Measurements from ENCODE around the gene CD81. TPM values are rescaled to one million over a fixed set of nuclear protein-coding genes. Genes with fewer than 3 reads are reported as not detected.

CD81 gene
- total RNA-seq, 1 experiment from 2014 or later, result 296 TPM

DNA sequence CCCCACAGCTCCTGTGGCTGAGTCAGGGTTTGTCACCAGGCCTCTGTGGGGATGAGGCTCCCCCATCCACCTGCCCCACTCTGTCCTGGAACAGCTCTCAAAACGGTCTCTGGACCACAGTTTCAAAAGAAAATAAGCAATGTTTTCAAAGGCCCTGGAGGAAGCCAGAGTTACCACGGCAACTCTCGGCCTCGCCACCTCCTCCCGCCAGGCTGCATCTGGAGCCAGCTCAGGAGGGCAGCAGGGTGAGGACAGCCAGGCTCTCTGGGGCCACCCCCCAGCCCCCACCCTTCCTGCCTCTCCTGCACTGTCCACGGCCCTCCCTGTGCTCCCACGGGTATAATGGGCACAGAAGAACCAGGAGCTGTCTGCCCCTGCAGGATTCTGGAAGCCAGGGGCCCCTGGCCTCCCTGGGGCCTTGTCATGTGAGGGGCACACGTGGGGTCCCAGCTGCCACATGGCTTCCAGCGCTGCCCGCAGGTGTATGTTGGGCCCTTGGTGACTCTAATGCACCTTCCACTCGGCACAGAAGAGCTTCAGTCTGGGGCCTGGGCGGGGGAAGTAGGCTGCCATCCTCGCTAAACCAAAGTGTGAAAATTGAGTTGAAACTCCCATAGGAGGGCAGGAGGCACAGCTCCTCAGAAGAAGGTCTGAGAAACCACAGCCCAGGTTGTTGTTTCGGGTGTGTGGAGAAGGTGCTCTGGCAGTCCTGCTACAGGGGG, 10.3 kb downstream of the CD81 start:
- DNase-seq (ENCODE audit: low read depth, low spot score) (no peak), ATAC-seq (no peak)
- Histone ChIP-seq H3K4me1 (ENCODE audit: control insufficient read depth in 1 of 2, insufficient read depth in 2 of 2, low read length in 2 of 2) (peaks cover 14 to 47% of the 10 kb centered on the region in 2 experiments), H3K27ac (ENCODE audit: low read depth, low read length) (no peak overlapping the region), H3K36me3 (ENCODE audit: control insufficient read depth in 1 of 2, insufficient read depth in 2 of 2, low read length in 2 of 2) (peaks cover 8 to 10% of the 10 kb centered on the region in 2 experiments; a peak in 3 of 4 replicates), H3K9me3 (ENCODE audit: control insufficient read depth in 1 of 2, insufficient read depth in 1 of 2, low read depth in 1 of 2, low read length in 2 of 2) (no peaks in the 10 kb centered on the region), H3K79me2 (ENCODE audit: insufficient read depth, low read length) (peaks cover 97% of the 10 kb centered on the region), H3K4me3 (replicated peaks in 1 of 2; ENCODE audit: low read depth in 1 of 2, low read length in 2 of 2) (no peak overlapping the region), H2AFZ (ENCODE audit: low read depth, low read length, poor library complexity, severe bottlenecking) (no peak overlapping the region), H3K9ac (ENCODE audit: low read length) (no peak overlapping the region), H3K9me2 (ENCODE audit: insufficient read depth) (no peaks in the 10 kb centered on the region), H3K4me2 (ENCODE audit: low read length) (no peak overlapping the region), H3K27me3 (ENCODE audit: insufficient read depth, low read length) (no peaks in the 10 kb centered on the region), H4K20me1 (ENCODE audit: insufficient read depth) (peaks cover 10% of the 10 kb centered on the region; the same call in 1 of the 2 replicates)
- RAD21 ChIA-PET (ENCODE audit: low non-redundant PET in 1 of 2, low total read pairs in 2 of 2, uncharacterized antibody in 2 of 2, unreplicated experiment in 2 of 2), result no interaction called here
- BruUV-seq (replicated peaks), result no TSS peak
- POLR2A ChIA-PET, result interaction anchor here (2.5 kb wide), 1 partner anchor 10 kb away, joined by 12 read pairs; the partner anchor contains the start of gene CD81
- no peak for TF ChIP-seq CTCF (IDR thresholded peaks at IDR 0.05 in 2 of 3, conservative IDR thresholded peaks at IDR 0.05 in 1 of 3; ENCODE audit: borderline replicate concordance in 1 of 3, insufficient read depth in 1 of 3, low read depth in 2 of 3, low read length in 2 of 3)
- no peak for TF ChIP-seq TCF7L2 (IDR thresholded peaks at IDR 0.05; ENCODE audit: borderline replicate concordance, extremely low read depth, insufficient read depth, insufficient read length)
- no peak for TF ChIP-seq EZH2 (IDR thresholded peaks at IDR 0.05)
- no peak for TF ChIP-seq CEBPB (IDR thresholded peaks at IDR 0.05; ENCODE audit: low read depth)
- TF ChIP-seq, protein P1, sequence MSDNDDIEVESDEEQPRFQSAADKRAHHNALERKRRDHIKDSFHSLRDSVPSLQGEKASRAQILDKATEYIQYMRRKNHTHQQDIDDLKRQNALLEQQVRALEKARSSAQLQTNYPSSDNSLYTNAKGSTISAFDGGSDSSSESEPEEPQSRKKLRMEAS (IDR thresholded peaks at IDR 0.05), result no peak
- TF ChIP-seq FOSL1 (IDR thresholded peaks at IDR 0.05; ENCODE audit: low read depth), result no peak
- no peak for TF ChIP-seq POLR2A (IDR thresholded peaks at IDR 0.05; ENCODE audit: borderline replicate concordance, extremely low read depth, insufficient read depth, insufficient read length)
- no peak for TF ChIP-seq SP1 (IDR thresholded peaks at IDR 0.05; ENCODE audit: low read depth)
- TF ChIP-seq SRF (IDR thresholded peaks at IDR 0.05; ENCODE audit: low read depth), result no peak
- CTCF ChIA-PET, result no interaction called here
- intact Hi-C loops (cut with micrococcal nuclease), result no loop called here

All from HCT116 (cell line).